H9 (cell line): ENCODE data around the gene BBOX1. TPM values are rescaled to one million over a fixed set of nuclear protein-coding genes. Genes with fewer than 3 reads are reported as not detected.

Experiments
- DNase-seq: peaks from one replicate; pipeline ENCODE4 v3.0.0-alpha.2; 2017
- H2AFZ ChIP-seq: one replicate; pipeline ENCODE4 v1.6.1; 2013; ENCODE audit warnings: mild to moderate bottlenecking, low read length, control low read depth, moderate library complexity
- H2AK5ac ChIP-seq: 2 replicates; pipeline ENCODE4 v1.6.1; 2013; ENCODE audit warnings: low read length, control low read depth, mixed read lengths; ENCODE audit not compliant: insufficient read length
- H2BK120ac ChIP-seq: one replicate; pipeline ENCODE4 v1.6.1; 2013; ENCODE audit warnings: low read depth, mild to moderate bottlenecking, low read length, control low read depth, inconsistent platforms; ENCODE audit not compliant: poor library complexity, severe bottlenecking
- H2BK12ac ChIP-seq: 2 replicates; pipeline ENCODE4 v1.6.1; 2013; ENCODE audit warnings: low read length, control low read depth, mixed read lengths, low read depth; ENCODE audit not compliant: insufficient read length
- H2BK15ac ChIP-seq: 2 replicates; pipeline ENCODE4 v1.6.1; 2013; ENCODE audit warnings: low read depth, low read length, control low read depth
- H2BK20ac ChIP-seq: one replicate; pipeline ENCODE4 v1.6.1; 2013; ENCODE audit warnings: low read depth, mild to moderate bottlenecking, low read length, control low read depth, inconsistent platforms; ENCODE audit not compliant: poor library complexity, severe bottlenecking
- H2BK5ac ChIP-seq: 2 replicates; pipeline ENCODE4 v1.6.1; 2013; ENCODE audit warnings: low read length, control low read depth, mixed read lengths; ENCODE audit not compliant: insufficient read length
- H3K14ac ChIP-seq: 2 replicates; pipeline ENCODE4 v1.6.1; 2013; ENCODE audit warnings: low read length, control low read depth; ENCODE audit not compliant: insufficient read depth
- H3K18ac ChIP-seq: 2 replicates; pipeline ENCODE4 v1.6.1; 2013; ENCODE audit warnings: low read depth, mild to moderate bottlenecking, mixed read lengths, low read length, control low read depth; ENCODE audit not compliant: insufficient read length
- H3K23ac ChIP-seq: 2 replicates; pipeline ENCODE4 v1.6.1; 2013; ENCODE audit warnings: low read length, control low read depth, mixed read lengths, low read depth; ENCODE audit not compliant: insufficient read length
- H3K23me2 ChIP-seq: 2 replicates; pipeline ENCODE4 v1.6.1; 2013; ENCODE audit warnings: low read depth, mild to moderate bottlenecking, mixed read lengths, low read length, control low read depth; ENCODE audit not compliant: insufficient read length, poor library complexity, severe bottlenecking
- H3K27ac ChIP-seq: 2 replicates; pipeline ENCODE4 v1.5.1; 2013; ENCODE audit warnings: low read length, control low read depth, mixed read lengths, low read depth; ENCODE audit not compliant: insufficient read length
- H3K27me3 ChIP-seq: 2 replicates; pipeline ENCODE4 v1.6.1; 2013; ENCODE audit warnings: low read length, control low read depth, inconsistent platforms; ENCODE audit not compliant: insufficient read depth
- H3K4ac ChIP-seq: 2 replicates; pipeline ENCODE4 v1.6.1; 2013; ENCODE audit warnings: low read depth, mild to moderate bottlenecking, control low read depth, inconsistent platforms, low read length, moderate library complexity
- H3K4me1 ChIP-seq: 2 replicates; pipeline ENCODE4 v1.6.1; 2013; ENCODE audit warnings: low read length, control low read depth, inconsistent platforms; ENCODE audit not compliant: insufficient read depth
- H3K4me2 ChIP-seq: 2 replicates; pipeline ENCODE4 v1.6.1; 2013; ENCODE audit warnings: low read length, control low read depth, mixed read lengths; ENCODE audit not compliant: insufficient read length, insufficient read depth
- H3K56ac ChIP-seq: 2 replicates; pipeline ENCODE4 v1.6.1; 2013; ENCODE audit warnings: low read depth, mild to moderate bottlenecking, mixed read lengths, low read length, control low read depth; ENCODE audit not compliant: insufficient read length
- H3K79me1 ChIP-seq: 2 replicates; pipeline ENCODE4 v1.6.1; 2013; ENCODE audit warnings: low read depth, mild to moderate bottlenecking, moderate library complexity, low read length, control low read depth, inconsistent platforms; ENCODE audit not compliant: insufficient read depth, poor library complexity, severe bottlenecking
- H3K79me2 ChIP-seq: 2 replicates; pipeline ENCODE4 v1.6.1; 2013; ENCODE audit warnings: low read length, control low read depth, inconsistent platforms; ENCODE audit not compliant: insufficient read depth
- H3K9ac ChIP-seq: 2 replicates; pipeline ENCODE4 v1.6.1; 2013; ENCODE audit warnings: low read length, control low read depth, mixed read lengths; ENCODE audit not compliant: insufficient read length; ENCODE audit errors: extremely low read depth
- H3K9me3 ChIP-seq: one replicate; pipeline ENCODE4 v1.6.1; 2013; ENCODE audit warnings: low read depth, low read length, inconsistent platforms; ENCODE audit not compliant: control insufficient read depth
- H3T11ph ChIP-seq: one replicate; pipeline ENCODE4 v1.6.1; 2013; ENCODE audit warnings: mild to moderate bottlenecking, low read length, control low read depth, inconsistent platforms
- H4K20me1 ChIP-seq: one replicate; pipeline ENCODE4 v1.6.1; 2013; ENCODE audit not compliant: control insufficient read depth, insufficient read length, insufficient read depth
- H4K5ac ChIP-seq: 2 replicates; pipeline ENCODE4 v1.6.1; 2013; ENCODE audit warnings: low read depth, mild to moderate bottlenecking, mixed read lengths, low read length, control low read depth; ENCODE audit not compliant: insufficient read length
- H4K8ac ChIP-seq: replicated peaks from 2 replicates; pipeline ENCODE4 v1.6.1; 2013; ENCODE audit warnings: low read length, control low read depth, mixed read lengths, low read depth; ENCODE audit not compliant: insufficient read length
- H4K91ac ChIP-seq: 2 replicates; pipeline ENCODE4 v1.6.1; 2013; ENCODE audit warnings: low read depth, mild to moderate bottlenecking, moderate library complexity, mixed read lengths, low read length, control low read depth; ENCODE audit not compliant: insufficient read length
- H3K27ac Mint-ChIP-seq, 3 experiments: 2 replicates in 2 of 3; 3 replicates in 1 of 3; pipeline ENCODE4 v1.8.0; 2020 to 2021; ENCODE audit warnings: mixed read lengths in 3 of 3, mild to moderate bottlenecking in 1 of 3, moderate library complexity in 1 of 3
- H3K27me3 Mint-ChIP-seq: 2 replicates; pipeline ENCODE4 v1.8.0; 2021; ENCODE audit warnings: low read depth, mild to moderate bottlenecking, moderate library complexity, mixed read lengths
- H3K36me3 Mint-ChIP-seq, 3 experiments: 2 replicates in 2 of 3; 3 replicates in 1 of 3; pipeline ENCODE4 v1.8.0; 2020 to 2021; ENCODE audit warnings: low read depth in 3 of 3, mixed read lengths in 3 of 3; ENCODE audit not compliant: insufficient read depth in 1 of 3
- H3K4me1 Mint-ChIP-seq, 2 experiments: 2 replicates each; pipeline ENCODE4 v1.8.0; 2020; ENCODE audit warnings: mixed read lengths in 2 of 2
- H3K4me3 Mint-ChIP-seq, 2 experiments: 2 replicates in 1 of 2; 3 replicates in 1 of 2; pipeline ENCODE4 v1.8.0; 2020 to 2021; ENCODE audit warnings: mild to moderate bottlenecking in 2 of 2, mixed read lengths in 2 of 2, moderate library complexity in 1 of 2
- H3K9me3 Mint-ChIP-seq, 2 experiments: 2 replicates in 1 of 2; 3 replicates in 1 of 2; pipeline ENCODE4 v1.8.0; 2020; ENCODE audit warnings: mild to moderate bottlenecking in 2 of 2, mixed read lengths in 2 of 2, moderate library complexity in 1 of 2
- WGBS: extraction: QIAGEN DNeasy Blood & Tissue Kit; methylation state at CpG from one replicate; pipeline ENCODE4 v1.1.7; 2013; ENCODE audit warnings: missing lambda C conversion rate, low lambda C conversion rate, mixed read lengths; ENCODE audit not compliant: insufficient read length; ENCODE audit errors: extremely low coverage; 5-methylcytosine and 5-hydroxymethylcytosine counted together
- total RNA-seq: library from RNA; stranded (reverse); gene quantifications from 2 replicates; pipeline ENCODE4 v1.2.1, GENCODE V29; 2021
- TF ChIP-seq, protein P1 (sequence below): fragments of 200-600 bp; sonication (generic); conservative IDR thresholded peaks from 3 replicates; pipeline ENCODE4 v1.8.0; 2021; ENCODE audit warnings: antibody characterized with exemption, mild to moderate bottlenecking

Gene BBOX1
- total RNA-seq, 1 experiment from 2014 or later, result not detected

DNA sequence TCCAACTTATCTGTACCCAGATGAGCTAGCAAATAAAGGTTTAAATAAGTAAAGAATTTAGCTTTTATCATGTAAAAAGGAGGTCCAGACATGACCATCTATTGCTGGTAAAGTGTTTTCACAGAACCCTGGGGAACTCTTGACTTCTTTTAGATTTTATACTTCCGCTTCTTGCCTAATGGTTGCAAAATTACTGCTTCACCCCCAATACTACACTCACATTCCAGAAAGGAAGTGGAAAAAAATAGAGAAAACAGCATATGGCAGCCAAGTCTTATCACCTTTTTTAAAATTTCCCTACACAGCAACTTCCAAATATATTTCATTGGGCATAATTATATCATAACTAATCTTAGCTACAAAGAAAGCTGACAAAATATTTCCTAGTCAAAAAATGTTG is 12.1 kb downstream of the BBOX1 start:
- no peak overlapping the region for H3K27ac ChIP-seq
- no peak overlapping the region for H3K4ac ChIP-seq
- H2BK120ac ChIP-seq, result no peak overlapping the region
- peaks cover 0 to 3% (median 0%) of the 10 kb centered on the region in 3 experiments; a peak in 1 of 7 replicates for H3K36me3 Mint-ChIP-seq
- no peaks in the 10 kb centered on the region; the same call in 1 of the 2 replicates for H3K4me1 ChIP-seq
- no peak overlapping the region for H3K4me2 ChIP-seq
- H3K56ac ChIP-seq, result no peak overlapping the region
- H2BK15ac ChIP-seq, result no peak overlapping the region
- peaks cover 4 to 10% of the 10 kb centered on the region in 2 experiments; a peak in 3 of 5 replicates for H3K9me3 Mint-ChIP-seq
- no peaks in the 10 kb centered on the region for H4K20me1 ChIP-seq
- no peak overlapping the region for H2BK20ac ChIP-seq
- H2AK5ac ChIP-seq, result no peak overlapping the region
- no peak overlapping the region for H4K5ac ChIP-seq
- peaks cover 3% of the 10 kb centered on the region for H3K23me2 ChIP-seq
- no peaks in the 10 kb centered on the region for H3K79me1 ChIP-seq
- no peak overlapping the region for H3K18ac ChIP-seq
- H4K8ac ChIP-seq, result no peak overlapping the region
- H3K27me3 ChIP-seq, result no peaks in the 10 kb centered on the region
- no peaks in the 10 kb centered on the region for H3K79me2 ChIP-seq
- TF ChIP-seq, protein P1, sequence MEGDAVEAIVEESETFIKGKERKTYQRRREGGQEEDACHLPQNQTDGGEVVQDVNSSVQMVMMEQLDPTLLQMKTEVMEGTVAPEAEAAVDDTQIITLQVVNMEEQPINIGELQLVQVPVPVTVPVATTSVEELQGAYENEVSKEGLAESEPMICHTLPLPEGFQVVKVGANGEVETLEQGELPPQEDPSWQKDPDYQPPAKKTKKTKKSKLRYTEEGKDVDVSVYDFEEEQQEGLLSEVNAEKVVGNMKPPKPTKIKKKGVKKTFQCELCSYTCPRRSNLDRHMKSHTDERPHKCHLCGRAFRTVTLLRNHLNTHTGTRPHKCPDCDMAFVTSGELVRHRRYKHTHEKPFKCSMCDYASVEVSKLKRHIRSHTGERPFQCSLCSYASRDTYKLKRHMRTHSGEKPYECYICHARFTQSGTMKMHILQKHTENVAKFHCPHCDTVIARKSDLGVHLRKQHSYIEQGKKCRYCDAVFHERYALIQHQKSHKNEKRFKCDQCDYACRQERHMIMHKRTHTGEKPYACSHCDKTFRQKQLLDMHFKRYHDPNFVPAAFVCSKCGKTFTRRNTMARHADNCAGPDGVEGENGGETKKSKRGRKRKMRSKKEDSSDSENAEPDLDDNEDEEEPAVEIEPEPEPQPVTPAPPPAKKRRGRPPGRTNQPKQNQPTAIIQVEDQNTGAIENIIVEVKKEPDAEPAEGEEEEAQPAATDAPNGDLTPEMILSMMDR, result no peak
- H3K27ac Mint-ChIP-seq, result no peak overlapping the region
- H2BK12ac ChIP-seq, result no peak overlapping the region
- no peak overlapping the region for H4K91ac ChIP-seq
- WGBS, result no CpG with 5 or more reads among the region's 1 CpG
- no peak overlapping the region for H3T11ph ChIP-seq
- DNase-seq, result no peak
- H3K4me3 Mint-ChIP-seq, result no peak overlapping the region
- H3K9ac ChIP-seq, result no peak overlapping the region
- H3K4me1 Mint-ChIP-seq, result peaks cover 6% of the 10 kb centered on the region in 2 experiments
- no peak overlapping the region for H3K14ac ChIP-seq
- no peaks in the 10 kb centered on the region for H3K9me3 ChIP-seq
- H2AFZ ChIP-seq, result no peak overlapping the region
- H2BK5ac ChIP-seq, result no peak overlapping the region
- H3K27me3 Mint-ChIP-seq, result no peaks in the 10 kb centered on the region
- H3K23ac ChIP-seq, result no peak overlapping the region
